Regular cardiac myocyte (primary cell): ENCODE data around the gene ZNF83. TPM values are rescaled to one million over a fixed set of nuclear protein-coding genes. Genes with fewer than 3 reads are reported as not detected.

Source experiments
- total RNA-seq: library from RNA; depleted of rRNA; stranded (reverse); fragments of >200 nt; gene quantifications from 2 replicates; pipeline ENCODE4 v1.2.3, GENCODE V29; 2014

The ZNF83 gene
- 43.7 and 54.4 TPM in 2 replicates for total RNA-seq

DNA sequence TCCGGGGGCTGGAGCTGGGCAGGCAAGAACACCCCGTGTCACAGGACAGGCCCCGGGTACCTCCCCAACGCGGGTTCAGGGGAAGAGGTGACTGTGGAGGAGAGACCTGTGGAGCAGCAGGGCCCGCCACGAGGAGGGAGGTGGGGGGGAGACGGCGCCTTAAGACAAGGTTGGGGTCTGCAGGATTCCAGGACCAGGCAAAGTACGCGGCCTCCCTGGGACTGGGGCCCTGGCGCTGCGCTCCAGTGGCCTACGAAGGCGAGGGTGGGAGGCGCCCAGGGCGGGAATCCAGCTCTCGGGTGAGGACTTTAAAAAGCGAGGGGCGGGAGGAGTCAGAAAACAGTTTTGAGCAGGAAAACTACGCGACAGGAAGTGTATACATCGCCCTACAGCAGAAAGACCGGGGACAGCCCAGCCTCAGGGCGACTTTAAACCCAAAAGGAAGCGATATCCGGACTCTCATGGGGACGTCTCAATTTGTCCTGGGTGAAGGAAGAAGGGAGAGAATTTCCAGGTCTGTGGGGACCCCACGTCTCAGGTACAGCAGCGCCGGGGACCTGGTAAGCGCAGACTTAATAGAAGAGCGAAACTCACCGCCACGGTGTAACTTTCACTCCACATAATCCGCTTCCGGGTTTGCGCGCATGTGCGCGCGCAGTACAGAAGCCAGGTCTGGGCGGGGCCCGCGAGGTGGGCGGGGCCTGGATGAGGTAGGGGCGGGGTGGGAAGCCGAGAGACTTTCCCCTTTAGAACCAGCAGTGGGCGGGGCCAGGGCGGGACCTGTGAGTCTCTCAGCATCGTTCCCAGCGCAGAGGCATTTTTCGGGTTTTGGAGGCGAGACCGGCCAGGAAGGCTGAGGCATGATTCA, at the start of gene ZNF83:
TSS of gene ZNF83 (minus strand) at position 638 of the 868 bp plus-strand sequence.

DNA sequence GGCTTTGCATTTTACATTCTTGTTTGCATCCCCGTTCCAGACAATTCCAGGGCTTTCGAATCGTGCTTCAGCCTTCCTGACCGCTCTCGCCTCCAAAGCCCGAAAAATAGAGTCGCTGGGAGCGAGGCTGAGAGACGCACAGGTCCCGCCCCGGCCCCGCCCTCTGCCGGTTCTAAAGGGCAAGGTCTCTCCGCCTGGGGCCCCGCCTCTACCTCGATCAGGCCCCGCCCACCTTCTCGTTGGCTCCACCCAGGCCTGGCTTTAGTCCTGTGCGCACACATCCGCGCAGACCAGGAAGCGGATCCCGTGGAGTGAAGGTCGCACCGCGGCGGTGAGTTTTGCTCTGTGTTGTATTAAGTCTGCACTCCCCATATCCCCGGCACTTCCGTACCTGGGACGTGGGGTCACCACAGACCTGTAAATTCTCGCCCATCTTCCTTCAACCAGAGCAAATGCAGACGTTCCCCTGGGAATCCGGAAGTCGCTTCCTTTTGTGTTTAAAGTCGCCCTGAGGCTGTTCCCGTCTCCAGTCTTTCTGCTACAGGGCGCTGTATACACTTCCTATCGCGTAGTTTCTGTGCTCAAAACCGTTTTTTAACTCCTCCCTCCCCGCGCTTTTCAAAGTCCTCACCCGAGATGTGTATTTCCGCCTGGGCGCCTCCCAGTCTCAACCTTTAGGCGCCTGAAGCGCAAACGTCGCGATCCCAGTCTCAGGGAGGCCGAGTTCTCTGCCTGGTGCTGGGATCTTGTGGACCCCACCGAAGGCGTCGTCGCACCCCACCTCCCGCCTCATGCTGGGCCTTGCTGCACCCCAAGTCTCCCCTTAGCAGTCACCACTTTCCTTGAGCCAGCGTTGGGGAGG, 67.9 kb downstream of the ZNF83 start, which contains the start of gene ZNF701:
TSS of gene ZNF701 (plus strand) at position 288 of the 862 bp plus-strand sequence. CDS start 3,861 bp downstream, outside the sequence.

Other genes starting within 250 kb of the ZNF83 start
- gene ZNF528, start 240.5 kb downstream of the ZNF83 start, total RNA-seq: 17.1 and 26.5 TPM in 2 replicates
- gene ZNF534, start 209.2 kb downstream of the ZNF83 start, total RNA-seq: under 0.01 TPM in 1 of 2 replicates, not detected in the other
- gene ZNF578, start 184.8 kb downstream of the ZNF83 start, total RNA-seq: 3.5 and 6.2 TPM in 2 replicates
- gene ZNF808, start 110.7 kb downstream of the ZNF83 start, total RNA-seq: 18.6 and 20.9 TPM in 2 replicates
- gene ZNF701, start 68.1 kb downstream of the ZNF83 start, total RNA-seq: 12.8 and 13.5 TPM in 2 replicates
- 8.2 and 11.5 TPM in 2 replicates for gene ZNF611, start 96.7 kb upstream of the ZNF83 start, total RNA-seq
- 3.4 and 4.2 TPM in 2 replicates for gene ZNF600, start 148.4 kb upstream of the ZNF83 start, total RNA-seq
- 19.7 and 20.1 TPM in 2 replicates for gene ZNF28, start 183.3 kb upstream of the ZNF83 start, total RNA-seq
- gene ZNF468, start 219.3 kb upstream of the ZNF83 start, total RNA-seq: 20.3 and 27.1 TPM in 2 replicates